HL-60 (cell line): ENCODE data around the gene SLC25A12.

Source experiments
- DNase-seq, 2 experiments: peaks; one replicate each; pipeline ENCODE4 v3.0.0-alpha.2; 2010 to 2020; ENCODE audit warnings: low read depth in 1 of 2, low spot score in 1 of 2
- H3K27ac ChIP-seq: fragments of 250-450 bp; sonication (Bioruptor Pico); replicated peaks from 2 replicates; pipeline ENCODE4 v1.5.1; 2020; ENCODE audit warnings: mild to moderate bottlenecking, moderate library complexity
- H3K27me3 ChIP-seq: fragments of 250-450 bp; sonication (Bioruptor Pico); 2 replicates; pipeline ENCODE4 v1.5.1; 2021; ENCODE audit warnings: mild to moderate bottlenecking, moderate library complexity; ENCODE audit not compliant: insufficient read depth, poor library complexity, severe bottlenecking
- H3K4me3 ChIP-seq: replicated peaks from 2 replicates; pipeline ENCODE4 v1.5.1; 2011; ENCODE audit warnings: mild to moderate bottlenecking, control low read depth, low read length; ENCODE audit not compliant: insufficient read depth
- CTCF ChIP-seq: IDR thresholded peaks from one replicate; pipeline ENCODE4 v1.5.1; 2011; ENCODE audit warnings: low read length, control low read depth, inconsistent platforms; ENCODE audit not compliant: insufficient read depth
- GABPA ChIP-seq: IDR thresholded peaks from 2 replicates; pipeline ENCODE4 v1.6.1; 2012; ENCODE audit warnings: low read depth
- POLR2AphosphoS5 ChIP-seq: IDR thresholded peaks from 2 replicates; pipeline ENCODE4 v1.6.1; 2012; ENCODE audit warnings: low read depth
- REST ChIP-seq: IDR thresholded peaks from 2 replicates; pipeline ENCODE4 v1.6.1; 2012; ENCODE audit warnings: low read depth; ENCODE audit not compliant: insufficient replicate concordance
- SPI1 ChIP-seq: IDR thresholded peaks from 2 replicates; pipeline ENCODE4 v1.6.1; 2012; ENCODE audit warnings: low read depth, mild to moderate bottlenecking, borderline replicate concordance

Gene SLC25A12

GRCh38 chr2:171788316-171788993 is 105.6 kb downstream of the SLC25A12 start:
- Histone ChIP-seq H3K27ac (no peak overlapping the region), H3K4me3 (no peak overlapping the region), H3K27me3 (no peaks in the 10 kb centered on the region)
- no peak for DNase-seq
- TF ChIP-seq GABPA: no peak
- TF ChIP-seq REST: no peak
- TF ChIP-seq SPI1: no peak
- TF ChIP-seq POLR2AphosphoS5: no peak
- no peak for TF ChIP-seq CTCF

GRCh38 chr2:171787333-171788072 is 106.5 kb downstream of the SLC25A12 start:
- no peak for DNase-seq
- no peak overlapping the region for H3K27ac ChIP-seq

More at GRCh38 chr2:171787333-171788072, 106.5 kb downstream of the SLC25A12 start:
- H3K27me3 ChIP-seq: no peaks in the 10 kb centered on the region
- TF ChIP-seq POLR2AphosphoS5 (no peak), REST (no peak), SPI1 (no peak), CTCF (no peak), GABPA (no peak)
- no peak overlapping the region for H3K4me3 ChIP-seq
